Activated naive CD8-positive, alpha-beta T cell (primary cell): ENCODE results near the gene DBR1.

ENCODE experiments used
- H3K27ac Mint-ChIP-seq: one replicate; pipeline ENCODE4 v1.8.0; 2021; ENCODE audit warnings: mixed read lengths
- H3K27me3 Mint-ChIP-seq: one replicate; pipeline ENCODE4 v1.8.0; 2021; ENCODE audit warnings: mixed read lengths
- H3K36me3 Mint-ChIP-seq: one replicate; pipeline ENCODE4 v1.8.0; 2021; ENCODE audit warnings: mixed read lengths
- H3K4me1 Mint-ChIP-seq: one replicate; pipeline ENCODE4 v1.8.0; 2021; ENCODE audit warnings: low read depth, mixed read lengths
- H3K4me3 Mint-ChIP-seq: one replicate; pipeline ENCODE4 v1.8.0; 2021; ENCODE audit warnings: mild to moderate bottlenecking, mixed read lengths
- H3K9me3 Mint-ChIP-seq: one replicate; pipeline ENCODE4 v1.8.0; 2021; ENCODE audit warnings: low read depth, mixed read lengths

The DBR1 gene

DNA sequence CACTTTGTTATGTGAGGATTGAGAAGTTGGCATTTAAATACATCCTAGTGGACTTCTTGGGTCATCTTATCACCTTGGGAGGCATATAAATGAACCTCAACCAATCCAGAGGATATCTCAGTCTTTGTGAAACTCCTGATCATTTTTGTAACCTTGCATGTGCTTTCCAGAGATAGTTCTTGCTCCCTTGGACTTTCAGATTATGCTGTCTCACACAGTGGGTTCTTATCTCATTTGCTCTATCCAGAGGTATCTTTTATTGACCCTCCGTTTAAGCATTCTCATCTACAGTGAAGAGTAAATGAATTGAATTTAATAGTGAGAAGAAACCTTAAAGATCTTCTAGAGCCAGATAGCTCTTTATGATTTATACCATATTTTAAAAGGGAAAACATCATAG lies 22.8 kb upstream of the DBR1 start:
- H3K4me3 Mint-ChIP-seq, result no peak overlapping the region
- H3K27ac Mint-ChIP-seq, result no peak overlapping the region
- peaks cover 8% of the 10 kb centered on the region for H3K36me3 Mint-ChIP-seq
- H3K9me3 Mint-ChIP-seq, result no peaks in the 10 kb centered on the region
- H3K4me1 Mint-ChIP-seq, result peaks cover 54% of the 10 kb centered on the region
- no peaks in the 10 kb centered on the region for H3K27me3 Mint-ChIP-seq

GRCh38 chr3:138197058-138197457 lies 22.3 kb upstream of the DBR1 start:
- no peak overlapping the region for H3K4me3 Mint-ChIP-seq
- no peaks in the 10 kb centered on the region for H3K9me3 Mint-ChIP-seq
- H3K36me3 Mint-ChIP-seq, result peaks cover 8% of the 10 kb centered on the region
- H3K27me3 Mint-ChIP-seq, result no peaks in the 10 kb centered on the region
- peaks cover 53% of the 10 kb centered on the region for H3K4me1 Mint-ChIP-seq
- H3K27ac Mint-ChIP-seq, result no peak overlapping the region

DNA sequence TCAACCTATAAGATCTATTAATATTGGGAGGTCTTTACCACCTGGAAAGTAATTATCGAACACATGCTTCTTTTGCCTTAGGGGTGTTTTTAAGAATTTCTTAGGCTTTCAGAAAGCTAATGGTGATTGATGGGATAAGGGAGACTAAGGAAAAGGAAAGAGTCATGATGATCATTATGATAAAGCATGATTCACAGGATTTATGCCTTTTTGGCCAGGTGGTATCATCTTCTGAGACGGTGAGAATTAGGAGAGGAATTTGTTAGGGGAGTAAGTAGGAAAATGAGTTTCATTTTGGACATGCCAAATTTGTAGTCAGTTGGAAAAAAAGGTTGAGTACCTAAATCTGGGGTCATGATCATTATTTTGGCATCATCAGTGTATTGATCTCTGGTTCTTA lies 21.3 kb upstream of the DBR1 start:
- no peaks in the 10 kb centered on the region for H3K27me3 Mint-ChIP-seq
- H3K4me3 Mint-ChIP-seq, result no peak overlapping the region
- peaks cover 54% of the 10 kb centered on the region for H3K4me1 Mint-ChIP-seq
- peaks cover 14% of the 10 kb centered on the region for H3K36me3 Mint-ChIP-seq
- H3K9me3 Mint-ChIP-seq, result no peaks in the 10 kb centered on the region
- H3K27ac Mint-ChIP-seq, result no peak overlapping the region

GRCh38 chr3:138195481-138195880 lies 20.8 kb upstream of the DBR1 start:
- Mint-ChIP-seq H3K4me1 (peaks cover 58% of the 10 kb centered on the region), H3K27me3 (no peaks in the 10 kb centered on the region), H3K9me3 (no peaks in the 10 kb centered on the region), H3K4me3 (no peak overlapping the region), H3K36me3 (peaks cover 14% of the 10 kb centered on the region), H3K27ac (no peak overlapping the region)

- H3K9me3 Mint-ChIP-seq, result no peaks in the 10 kb centered on the region
Observed at GRCh38 chr3:138188013-138188730, 13.5 kb upstream of the DBR1 start.

GRCh38 chr3:138187296-138188012 lies 12.7 kb upstream of the DBR1 start, which contains the start of gene ARMC8:
TSS of gene ARMC8 (plus strand) at chr3:138187301. CDS start at chr3:138187555, 254 bp downstream.
- Mint-ChIP-seq H3K9me3 (no peaks in the 10 kb centered on the region), H3K4me3 (peak within 1 kb of the TSS; percentile 98), H3K27me3 (no peaks in the 10 kb centered on the region), H3K36me3 (peaks cover 9% of the 10 kb centered on the region), H3K27ac (peak within 1 kb of the TSS; percentile 99), H3K4me1 (peaks cover 38% of the 10 kb centered on the region)

More at GRCh38 chr3:138188013-138188730, 13.5 kb upstream of the DBR1 start:
- no peaks in the 10 kb centered on the region for H3K27me3 Mint-ChIP-seq
- peaks cover 9% of the 10 kb centered on the region for H3K36me3 Mint-ChIP-seq
- H3K27ac Mint-ChIP-seq, result peak overlapping the region; percentile 83
- peak overlapping the region; percentile 98 for H3K4me3 Mint-ChIP-seq
- H3K4me1 Mint-ChIP-seq, result peaks cover 39% of the 10 kb centered on the region

DNA sequence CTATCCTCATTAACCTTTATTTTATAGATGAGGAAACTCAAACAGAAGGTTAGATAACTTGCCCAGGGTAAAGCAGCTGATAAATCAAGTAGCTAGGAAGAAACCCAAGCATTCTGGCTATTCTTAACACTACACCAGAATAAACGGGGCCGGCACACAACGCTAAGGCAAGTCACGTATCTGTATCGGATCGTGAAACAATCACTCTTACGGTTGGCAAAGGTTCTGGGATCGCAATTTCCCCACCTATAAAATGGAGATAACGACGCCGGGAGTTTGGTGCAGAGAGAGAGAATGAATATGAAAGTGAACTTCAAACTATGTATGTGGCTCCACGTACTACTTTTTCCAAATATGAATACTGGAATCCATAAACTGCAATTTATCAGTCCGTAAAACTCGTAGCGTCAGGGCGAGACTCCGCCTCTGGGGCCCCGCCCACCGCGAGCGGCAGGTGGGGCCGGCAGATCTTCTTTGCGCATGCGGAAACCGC lies 12.1 kb upstream of the DBR1 start:
- peak overlapping the region; percentile 98 for H3K4me3 Mint-ChIP-seq
- H3K36me3 Mint-ChIP-seq, result peaks cover 9% of the 10 kb centered on the region
- H3K27me3 Mint-ChIP-seq, result no peaks in the 10 kb centered on the region
- H3K9me3 Mint-ChIP-seq, result no peaks in the 10 kb centered on the region
- peak overlapping the region; percentile 99 for H3K27ac Mint-ChIP-seq
- peaks cover 34% of the 10 kb centered on the region for H3K4me1 Mint-ChIP-seq

- Mint-ChIP-seq H3K27ac (no peak overlapping the region), H3K4me3 (peak overlapping the region; percentile 98), H3K27me3 (no peaks in the 10 kb centered on the region), H3K36me3 (peaks cover 4% of the 10 kb centered on the region), H3K4me1 (peaks cover 28% of the 10 kb centered on the region), H3K9me3 (no peaks in the 10 kb centered on the region)
Observed at GRCh38 chr3:138186221-138186620, 11.5 kb upstream of the DBR1 start.

GRCh38 chr3:138184994-138185393 lies 10.3 kb upstream of the DBR1 start:
- H3K4me3 Mint-ChIP-seq, result no peak overlapping the region
- no peaks in the 10 kb centered on the region for H3K9me3 Mint-ChIP-seq
- H3K27ac Mint-ChIP-seq, result no peak overlapping the region
- peaks cover 23% of the 10 kb centered on the region for H3K4me1 Mint-ChIP-seq
- peaks cover 4% of the 10 kb centered on the region for H3K36me3 Mint-ChIP-seq
- H3K27me3 Mint-ChIP-seq, result no peaks in the 10 kb centered on the region

DNA sequence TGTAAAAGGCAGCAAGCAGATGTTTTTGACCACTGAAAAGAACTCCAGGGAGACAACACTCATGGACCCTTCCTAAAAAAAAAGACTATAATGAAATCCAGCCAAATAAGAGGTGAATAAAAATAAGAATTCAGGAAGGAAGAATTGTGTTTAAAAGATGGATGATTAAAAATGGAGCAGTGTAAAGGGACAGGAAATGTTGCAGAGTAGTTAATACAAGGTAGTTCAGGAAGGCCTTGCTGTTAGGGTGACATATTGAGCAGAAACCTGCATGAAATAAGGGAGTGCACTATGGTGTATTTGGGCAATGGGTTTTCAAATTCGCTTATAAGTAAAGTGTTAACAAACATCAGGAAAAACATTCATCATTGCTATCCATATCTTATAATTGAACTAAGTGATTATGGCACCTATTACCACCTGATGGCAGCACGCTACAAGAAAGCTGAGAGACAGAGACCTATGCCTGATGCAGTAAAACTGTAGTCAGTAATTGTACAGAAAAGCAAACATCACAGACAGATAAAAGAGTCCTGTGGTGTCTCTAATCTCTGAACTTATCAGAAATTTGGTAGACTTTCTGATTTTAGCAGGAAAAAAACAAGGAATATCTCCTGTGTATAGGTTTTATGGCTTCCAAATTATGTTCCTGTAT lies 5.8 kb upstream of the DBR1 start:
- H3K4me1 Mint-ChIP-seq, result peaks cover 3% of the 10 kb centered on the region
- no peak overlapping the region for H3K4me3 Mint-ChIP-seq
- no peaks in the 10 kb centered on the region for H3K9me3 Mint-ChIP-seq
- H3K36me3 Mint-ChIP-seq, result no peaks in the 10 kb centered on the region
- no peaks in the 10 kb centered on the region for H3K27me3 Mint-ChIP-seq
- no peak overlapping the region for H3K27ac Mint-ChIP-seq

DNA sequence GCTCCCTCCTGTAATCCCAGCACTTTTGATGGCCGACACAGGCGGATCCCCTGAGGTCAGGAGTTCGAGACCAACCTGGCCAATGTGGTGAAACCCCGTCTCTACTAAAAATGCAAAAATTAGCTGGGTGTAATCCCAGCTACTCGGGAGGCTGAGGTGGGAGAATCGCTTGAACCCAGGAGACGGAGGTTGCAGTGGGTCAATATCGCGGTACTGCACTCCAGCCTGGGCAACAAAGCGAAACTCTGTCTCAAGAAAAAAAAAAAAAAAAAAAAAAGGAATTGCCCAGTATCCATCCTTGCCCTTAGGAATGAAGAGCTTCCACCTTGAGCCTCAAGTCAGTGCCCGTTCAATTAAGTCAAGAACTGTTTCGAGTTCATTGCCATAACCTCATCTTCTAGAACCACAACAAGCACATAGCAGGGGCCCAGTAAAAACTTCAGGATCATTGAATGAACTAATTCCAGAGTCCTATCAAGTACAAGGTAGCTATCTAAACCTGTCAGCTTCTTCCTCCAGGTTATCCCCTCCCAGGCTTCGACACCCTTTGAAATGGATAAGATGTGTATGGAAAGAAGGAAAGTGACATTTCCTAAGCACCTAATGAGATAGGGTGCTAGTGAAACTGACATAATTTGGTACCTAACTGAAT lies 826 bp downstream of the DBR1 start:
- peaks cover 37% of the 10 kb centered on the region for H3K4me1 Mint-ChIP-seq
- no peaks in the 10 kb centered on the region for H3K27me3 Mint-ChIP-seq
- H3K36me3 Mint-ChIP-seq, result no peaks in the 10 kb centered on the region

DNA sequence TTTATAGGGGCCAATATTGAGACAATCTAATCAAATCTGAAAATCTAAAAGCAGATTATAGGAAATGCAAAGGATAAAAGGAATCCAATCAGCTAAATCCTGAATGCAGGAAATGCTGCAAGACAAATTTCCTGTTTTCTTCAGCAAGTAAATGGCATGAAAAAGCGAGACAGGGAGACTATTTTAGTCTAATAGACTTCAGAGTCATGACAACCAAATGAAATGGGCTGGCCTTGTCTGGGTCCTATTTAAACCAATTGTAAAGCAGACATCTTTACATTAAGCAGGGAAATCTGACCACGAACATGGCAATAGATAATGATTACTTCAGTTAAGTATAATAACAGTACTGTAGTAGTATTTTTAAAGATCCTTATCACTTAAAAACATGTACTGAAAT lies 2.1 kb downstream of the DBR1 start:
- no peaks in the 10 kb centered on the region for H3K9me3 Mint-ChIP-seq
- peak overlapping the region; percentile 24 for H3K27ac Mint-ChIP-seq
- no peaks in the 10 kb centered on the region for H3K36me3 Mint-ChIP-seq
- H3K27me3 Mint-ChIP-seq, result no peaks in the 10 kb centered on the region
- H3K4me3 Mint-ChIP-seq, result peak overlapping the region; percentile 70
- peaks cover 37% of the 10 kb centered on the region for H3K4me1 Mint-ChIP-seq

More for the DNA sequence above, 826 bp downstream of the DBR1 start:
- Mint-ChIP-seq H3K4me3 (peak overlapping the region; percentile 98), H3K9me3 (no peaks in the 10 kb centered on the region), H3K27ac (peak overlapping the region; percentile 99)

GRCh38 chr3:138165061-138165460 lies 9.7 kb downstream of the DBR1 start:
- Mint-ChIP-seq H3K4me1 (peaks cover 8% of the 10 kb centered on the region), H3K36me3 (peaks cover 5% of the 10 kb centered on the region), H3K9me3 (no peaks in the 10 kb centered on the region), H3K27me3 (no peaks in the 10 kb centered on the region), H3K27ac (peak overlapping the region; percentile 41), H3K4me3 (no peak overlapping the region)

GRCh38 chr3:138157743-138158142 lies 17.0 kb downstream of the DBR1 start:
- peaks cover 5% of the 10 kb centered on the region for H3K36me3 Mint-ChIP-seq
- no peak overlapping the region for H3K4me3 Mint-ChIP-seq
- no peaks in the 10 kb centered on the region for H3K4me1 Mint-ChIP-seq
- H3K27ac Mint-ChIP-seq, result no peak overlapping the region
- peaks cover 10% of the 10 kb centered on the region for H3K9me3 Mint-ChIP-seq
- no peaks in the 10 kb centered on the region for H3K27me3 Mint-ChIP-seq
